Measurements from ENCODE around the gene MEX3D. TPM values are rescaled to one million over a fixed set of nuclear protein-coding genes. Genes with fewer than 3 reads are reported as not detected.

MEX3D gene
- total and polyA plus RNA-seq, 2 experiments from 2014 or later, result 6.6 to 38.7 TPM

GRCh38 chr19:1561236-1561842 lies 6.8 kb downstream of the MEX3D start:
- H3K36me3 ChIP-seq (replicated peaks; ENCODE audit: insufficient read depth, low read depth), result no peaks in the 10 kb centered on the region
- TF ChIP-seq EZH2phosphoT487 (IDR thresholded peaks at IDR 0.05; ENCODE audit: low read depth, severe bottlenecking, unreplicated experiment) (no peak), EZH2 (IDR thresholded peaks at IDR 0.05; ENCODE audit: borderline replicate concordance) (no peak), CTCF (IDR thresholded peaks at IDR 0.05; ENCODE audit: poor library complexity) (no peak)
- peaks cover 95% of the 10 kb centered on the region for H3K79me2 ChIP-seq
- peaks cover 97% of the 10 kb centered on the region for H4K20me1 ChIP-seq (ENCODE audit: insufficient read depth, poor library complexity, severe bottlenecking)
- DNase-seq (ENCODE audit: low spot score), result no peak
- peaks cover 10% of the 10 kb centered on the region for H3K4me1 ChIP-seq (ENCODE audit: insufficient read depth)
- no peak overlapping the region for H3K4me2 ChIP-seq
- H3K9me3 ChIP-seq (ENCODE audit: low read depth), result no peaks in the 10 kb centered on the region
- WGBS (ENCODE audit: low lambda C conversion rate, missing lambda C conversion rate), result 92% methylated on average over 17 of the region's 17 CpGs
- no peaks in the 10 kb centered on the region for H3K27me3 ChIP-seq
- H2AFZ ChIP-seq, result no peak overlapping the region
- H3K4me3 ChIP-seq, result no peak overlapping the region
- H3K27ac ChIP-seq, result no peak overlapping the region
- H3K9me2 ChIP-seq (replicated peaks; ENCODE audit: insufficient read depth), result no peaks in the 10 kb centered on the region

- H3K9me2 ChIP-seq (replicated peaks; ENCODE audit: insufficient read depth), result no peaks in the 10 kb centered on the region
- peaks cover 86% of the 10 kb centered on the region for H3K79me2 ChIP-seq
- TF ChIP-seq CTCF (IDR thresholded peaks at IDR 0.05; ENCODE audit: poor library complexity), result no peak
- TF ChIP-seq EZH2 (IDR thresholded peaks at IDR 0.05; ENCODE audit: borderline replicate concordance), result no peak
- TF ChIP-seq EZH2phosphoT487 (IDR thresholded peaks at IDR 0.05; ENCODE audit: low read depth, severe bottlenecking, unreplicated experiment), result no peak
- no peaks in the 10 kb centered on the region for H3K36me3 ChIP-seq (replicated peaks; ENCODE audit: insufficient read depth, low read depth)
- no peaks in the 10 kb centered on the region for H3K27me3 ChIP-seq
- peaks cover under 1% of the 10 kb centered on the region for H3K4me1 ChIP-seq (ENCODE audit: insufficient read depth)
- no peaks in the 10 kb centered on the region for H3K9me3 ChIP-seq (ENCODE audit: low read depth)
- H4K20me1 ChIP-seq (ENCODE audit: insufficient read depth, poor library complexity, severe bottlenecking), result peaks cover 87% of the 10 kb centered on the region
- no peak for DNase-seq (ENCODE audit: low spot score)
- WGBS (ENCODE audit: low lambda C conversion rate, missing lambda C conversion rate), result 89% methylated on average over 25 of the region's 25 CpGs
- H2AFZ ChIP-seq, result no peak overlapping the region
- no peak overlapping the region for H3K4me2 ChIP-seq
- no peak overlapping the region for H3K4me3 ChIP-seq
- H3K27ac ChIP-seq, result no peak overlapping the region
These were observed 7.7 kb downstream of the MEX3D start for GRCh38 chr19:1560286-1560882.

GRCh38 chr19:1558552-1558951 lies 9.6 kb downstream of the MEX3D start:
- Histone ChIP-seq H3K27ac (no peak overlapping the region), H3K9me3 (ENCODE audit: low read depth) (no peaks in the 10 kb centered on the region), H3K27me3 (no peaks in the 10 kb centered on the region), H4K20me1 (ENCODE audit: insufficient read depth, poor library complexity, severe bottlenecking) (peaks cover 77% of the 10 kb centered on the region), H3K4me1 (ENCODE audit: insufficient read depth) (no peaks in the 10 kb centered on the region), H3K36me3 (replicated peaks; ENCODE audit: insufficient read depth, low read depth) (no peaks in the 10 kb centered on the region), H3K4me3 (no peak overlapping the region), H3K9me2 (replicated peaks; ENCODE audit: insufficient read depth) (no peaks in the 10 kb centered on the region), H3K4me2 (no peak overlapping the region), H3K79me2 (peaks cover 67% of the 10 kb centered on the region), H2AFZ (no peak overlapping the region)
- WGBS (ENCODE audit: low lambda C conversion rate, missing lambda C conversion rate), result 92% methylated on average over 12 of the region's 12 CpGs
- no peak for DNase-seq (ENCODE audit: low spot score)
- TF ChIP-seq CTCF (IDR thresholded peaks at IDR 0.05; ENCODE audit: poor library complexity), result no peak
- TF ChIP-seq EZH2phosphoT487 (IDR thresholded peaks at IDR 0.05; ENCODE audit: low read depth, severe bottlenecking, unreplicated experiment), result no peak
- no peak for TF ChIP-seq EZH2 (IDR thresholded peaks at IDR 0.05; ENCODE audit: borderline replicate concordance)

All from hepatocyte (in vitro differentiated cells).